Muscle of leg (tissue), 9 donors: ENCODE results near the gene TSEN34. TPM values are rescaled to one million over a fixed set of nuclear protein-coding genes. Genes with fewer than 3 reads are reported as not detected.

Source experiments
- polyA plus RNA-seq, 8 donors: library from polyadenylated mRNA; unstranded; fragments of 120-200 nt; gene quantifications; one replicate each; pipeline versions ENCODE4 v1.2.1 to v1.2.3, GENCODE V29; 2013; ENCODE audit warnings: inconsistent platforms in 1 of 8, low replicate concordance in 1 of 8; ENCODE audit not compliant: insufficient read length in 8 of 8, insufficient read depth in 1 of 8
- total RNA-seq: library from RNA; stranded (reverse); fragments of 120-200 nt; gene quantifications from one replicate; pipeline ENCODE4 v1.2.4, GENCODE V29; 2013

Gene TSEN34
- total and polyA plus RNA-seq, 9 donors, result 25.8 to 42.8 (median 35.0) TPM

Other genes with a start within 250 kb of the TSEN34 start
- gene CACNG8, start 228.4 kb upstream of the TSEN34 start, total RNA-seq, result 0.09 TPM
- 1 to 10 TPM in 2 of 8 donors, under 1 TPM in 6; 0.29 to 1.1 (median 0.65) TPM for gene CACNG8, start 228.4 kb upstream of the TSEN34 start, polyA plus RNA-seq
- gene CACNG6, start 199.7 kb upstream of the TSEN34 start, total RNA-seq, result 21.5 TPM
- 10 to 100 TPM; 25.7 to 47.8 (median 33.0) TPM for gene CACNG6, start 199.7 kb upstream of the TSEN34 start, polyA plus RNA-seq
- not detected for gene VSTM1, start 127.4 kb upstream of the TSEN34 start, total RNA-seq
- gene VSTM1, start 127.4 kb upstream of the TSEN34 start, polyA plus RNA-seq, result under 1 TPM in 6 of 8 donors, not detected in 2; 0.19 to 0.53 (median 0.25) TPM
- gene TARM1, start 109.9 kb upstream of the TSEN34 start, total RNA-seq, result not detected
- under 1 TPM in 3 of 8 donors, not detected in 5; 0.14 to 0.27 (median 0.27) TPM for gene TARM1, start 109.9 kb upstream of the TSEN34 start, polyA plus RNA-seq
- 0.09 TPM for gene OSCAR, start 90.5 kb upstream of the TSEN34 start, total RNA-seq
- under 1 TPM; 0.31 to 0.74 (median 0.47) TPM for gene OSCAR, start 90.5 kb upstream of the TSEN34 start, polyA plus RNA-seq
- gene NDUFA3, start 88.5 kb upstream of the TSEN34 start, total RNA-seq, result 167 TPM
- 100 to 1,000 TPM in 6 of 8 donors, 10 to 100 TPM in 2; 89.3 to 124 (median 105) TPM for gene NDUFA3, start 88.5 kb upstream of the TSEN34 start, polyA plus RNA-seq
- 16.6 TPM for gene TFPT, start 75.7 kb upstream of the TSEN34 start, total RNA-seq
- gene TFPT, start 75.7 kb upstream of the TSEN34 start, polyA plus RNA-seq, result 10 to 100 TPM; 15.1 to 18.4 (median 17.1) TPM
- 38.7 TPM for gene PRPF31, start 75.6 kb upstream of the TSEN34 start, total RNA-seq
- 10 to 100 TPM; 43.2 to 55.5 (median 52.8) TPM for gene PRPF31, start 75.6 kb upstream of the TSEN34 start, polyA plus RNA-seq
- gene CNOT3, start 53.5 kb upstream of the TSEN34 start, total RNA-seq, result 8.3 TPM
- gene CNOT3, start 53.5 kb upstream of the TSEN34 start, polyA plus RNA-seq, result 10 to 100 TPM; 26.9 to 51.1 (median 37.5) TPM
- 9.0 TPM for gene LENG1, start 31.6 kb upstream of the TSEN34 start, total RNA-seq
- 10 to 100 TPM in 2 of 8 donors, 1 to 10 TPM in 6; 9.1 to 11.1 (median 9.7) TPM for gene LENG1, start 31.6 kb upstream of the TSEN34 start, polyA plus RNA-seq
- 1.5 TPM for gene TMC4, start 18.1 kb upstream of the TSEN34 start, total RNA-seq
- gene TMC4, start 18.1 kb upstream of the TSEN34 start, polyA plus RNA-seq, result 1 to 10 TPM; 1.9 to 8.0 (median 4.1) TPM
- gene MBOAT7, start 1.7 kb upstream of the TSEN34 start, total RNA-seq, result 11.1 TPM
- 10 to 100 TPM; 20.1 to 38.3 (median 28.5) TPM for gene MBOAT7, start 1.7 kb upstream of the TSEN34 start, polyA plus RNA-seq
- 2,526 TPM for gene RPS9, start 9.6 kb downstream of the TSEN34 start, total RNA-seq
- gene RPS9, start 9.6 kb downstream of the TSEN34 start, polyA plus RNA-seq, result 1,000 to 10,000 TPM; 2,473 to 2,976 (median 2,757) TPM
- 1.4 TPM for gene LILRB3, start 31.7 kb downstream of the TSEN34 start, total RNA-seq
- gene LILRB3, start 31.7 kb downstream of the TSEN34 start, polyA plus RNA-seq, result 1 to 10 TPM; 1.6 to 4.2 (median 2.9) TPM
- 0.71 TPM for gene LILRA6, start 51.5 kb downstream of the TSEN34 start, total RNA-seq
- 1 to 10 TPM; 1.0 to 2.6 (median 1.8) TPM for gene LILRA6, start 51.5 kb downstream of the TSEN34 start, polyA plus RNA-seq
- 5.5 TPM for gene LILRB5, start 66.0 kb downstream of the TSEN34 start, total RNA-seq
- gene LILRB5, start 66.0 kb downstream of the TSEN34 start, polyA plus RNA-seq, result 10 to 100 TPM in 2 of 8 donors, 1 to 10 TPM in 6; 6.1 to 11.8 (median 8.2) TPM
- 0.53 TPM for gene LILRB2, start 89.8 kb downstream of the TSEN34 start, total RNA-seq
- gene LILRB2, start 89.8 kb downstream of the TSEN34 start, polyA plus RNA-seq, result 1 to 10 TPM; 1.4 to 2.9 (median 2.2) TPM
- 0.22 TPM for gene LILRA5, start 121.9 kb downstream of the TSEN34 start, total RNA-seq
- gene LILRA5, start 121.9 kb downstream of the TSEN34 start, polyA plus RNA-seq, result 1 to 10 TPM in 2 of 8 donors, under 1 TPM in 6; 0.17 to 1.5 (median 0.61) TPM
- not detected for gene LILRA4, start 147.9 kb downstream of the TSEN34 start, total RNA-seq
- under 1 TPM in 1 of 8 donors, not detected in 7; 0.48 TPM for gene LILRA4, start 147.9 kb downstream of the TSEN34 start, polyA plus RNA-seq
- 5.3 TPM for gene LAIR1, start 173.6 kb downstream of the TSEN34 start, total RNA-seq
- 10 to 100 TPM in 1 of 8 donors, 1 to 10 TPM in 7; 6.8 to 11.8 (median 7.4) TPM for gene LAIR1, start 173.6 kb downstream of the TSEN34 start, polyA plus RNA-seq
- gene TTYH1, start 224.2 kb downstream of the TSEN34 start, total RNA-seq, result 3.6 TPM
- gene TTYH1, start 224.2 kb downstream of the TSEN34 start, polyA plus RNA-seq, result 10 to 100 TPM in 1 of 8 donors, 1 to 10 TPM in 7; 2.7 to 13.1 (median 5.1) TPM